ENCODE results near the gene RTF1.
"Not testable (repeated sequence)": the region's sequence is repeated elsewhere in the genome, so short reads cannot be mapped to it uniquely, and the experiment has no call there.

The RTF1 gene

DNA sequence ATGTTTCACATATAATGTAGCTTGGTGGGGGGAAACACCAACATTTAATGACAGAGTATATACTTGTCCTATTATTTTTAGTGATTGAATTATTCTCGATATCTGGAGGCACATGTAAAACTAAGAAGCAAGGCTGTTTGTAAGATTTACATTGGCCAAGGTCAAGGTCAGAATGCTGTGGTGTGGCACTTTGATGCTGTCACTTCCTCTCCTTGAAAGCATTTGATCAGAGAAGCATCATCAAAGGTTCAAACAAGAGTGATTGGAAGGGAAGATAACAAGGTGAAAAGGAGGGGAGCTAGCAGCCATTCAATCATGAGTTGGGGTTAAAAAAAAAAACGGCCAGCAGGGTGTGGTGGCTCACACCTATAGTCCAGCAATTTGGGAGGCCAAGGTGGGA is 26.4 kb downstream of the RTF1 start:
- Histone ChIP-seq H3K9me3 (ENCODE audit: control insufficient read depth, low read depth, low read length) (no peaks in the 10 kb centered on the region), H3K9ac (ENCODE audit: low read length) (no peak overlapping the region), H3K36me3 (ENCODE audit: control insufficient read depth, low read depth, low read length) (peaks cover 19% of the 10 kb centered on the region), H3K27ac (ENCODE audit: low read length) (no peak overlapping the region), H3K4me1 (ENCODE audit: control insufficient read depth, low read depth, low read length) (no peaks in the 10 kb centered on the region), H3K4me3 (ENCODE audit: low read length) (no peak overlapping the region), H3K27me3 (ENCODE audit: control insufficient read depth, insufficient read depth, low read length) (no peaks in the 10 kb centered on the region)

GRCh38 chr15:41445399-41445798 is 28.5 kb downstream of the RTF1 start:
- no peaks in the 10 kb centered on the region for H3K27me3 ChIP-seq (ENCODE audit: control insufficient read depth, insufficient read depth, low read length)
- no peaks in the 10 kb centered on the region for H3K9me3 ChIP-seq (ENCODE audit: control insufficient read depth, low read depth, low read length)
- H3K27ac ChIP-seq (ENCODE audit: low read length) = no peak overlapping the region
- H3K9ac ChIP-seq (ENCODE audit: low read length) = no peak overlapping the region
- peaks cover 11% of the 10 kb centered on the region for H3K36me3 ChIP-seq (ENCODE audit: control insufficient read depth, low read depth, low read length)
- H3K4me1 ChIP-seq (ENCODE audit: control insufficient read depth, low read depth, low read length) = no peaks in the 10 kb centered on the region
- no peak overlapping the region for H3K4me3 ChIP-seq (ENCODE audit: low read length)

DNA sequence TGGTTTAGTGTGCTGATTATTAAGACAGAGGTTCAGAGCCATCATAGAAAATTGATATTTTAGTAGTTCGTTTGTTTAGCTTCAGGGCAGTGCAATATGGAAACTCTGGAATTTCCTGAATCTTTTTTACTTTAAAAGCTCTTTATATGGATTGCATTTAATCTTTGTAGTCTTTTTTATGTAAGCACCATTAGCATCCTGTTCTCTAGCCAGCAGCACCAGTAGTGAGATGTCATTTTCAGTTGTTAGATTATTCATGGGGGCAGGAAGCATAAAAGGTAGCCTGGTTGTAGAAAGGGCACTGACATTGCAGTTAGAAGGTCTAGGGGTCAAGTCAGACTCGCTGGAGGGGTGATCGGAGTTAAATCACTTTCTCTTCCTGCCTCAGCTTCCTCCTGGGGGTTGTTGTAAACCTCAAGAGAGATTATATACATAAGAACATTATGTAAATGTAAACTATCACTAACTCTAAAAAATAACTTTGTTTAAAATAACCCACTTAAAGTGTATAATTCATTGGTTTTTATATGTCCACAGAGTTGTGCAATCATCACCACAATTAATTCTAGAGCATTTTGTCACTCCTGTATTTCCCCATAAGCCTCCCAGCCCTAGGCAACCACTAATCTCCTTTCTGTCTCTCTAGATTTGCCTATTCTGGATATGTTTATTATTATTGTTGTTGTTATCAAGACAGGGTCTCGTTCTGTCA is 45.3 kb downstream of the RTF1 start:
- Histone ChIP-seq H3K9ac (ENCODE audit: low read length) (no peak overlapping the region), H3K9me3 (ENCODE audit: control insufficient read depth, low read depth, low read length) (no peaks in the 10 kb centered on the region), H3K27me3 (ENCODE audit: control insufficient read depth, insufficient read depth, low read length) (no peaks in the 10 kb centered on the region), H3K4me3 (ENCODE audit: low read length) (no peak overlapping the region), H3K36me3 (ENCODE audit: control insufficient read depth, low read depth, low read length) (peaks cover 56% of the 10 kb centered on the region), H3K27ac (ENCODE audit: low read length) (no peak overlapping the region), H3K4me1 (ENCODE audit: control insufficient read depth, low read depth, low read length) (no peaks in the 10 kb centered on the region)

GRCh38 chr15:41464889-41465580 is 48.1 kb downstream of the RTF1 start:
- Histone ChIP-seq H3K27me3 (ENCODE audit: control insufficient read depth, insufficient read depth, low read length) (no peaks in the 10 kb centered on the region), H3K4me3 (ENCODE audit: low read length) (no peak overlapping the region), H3K27ac (ENCODE audit: low read length) (no peak overlapping the region), H3K9ac (ENCODE audit: low read length) (no peak overlapping the region), H3K9me3 (ENCODE audit: control insufficient read depth, low read depth, low read length) (no peaks in the 10 kb centered on the region), H3K4me1 (ENCODE audit: control insufficient read depth, low read depth, low read length) (no peaks in the 10 kb centered on the region), H3K36me3 (ENCODE audit: control insufficient read depth, low read depth, low read length) (peaks cover 47% of the 10 kb centered on the region)

- H3K27me3 ChIP-seq (ENCODE audit: control insufficient read depth, insufficient read depth, low read length) = no peaks in the 10 kb centered on the region
- peaks cover 54% of the 10 kb centered on the region for H3K36me3 ChIP-seq (ENCODE audit: control insufficient read depth, low read depth, low read length)
- H3K4me3 ChIP-seq (ENCODE audit: low read length) = no peak overlapping the region
- no peaks in the 10 kb centered on the region for H3K9me3 ChIP-seq (ENCODE audit: control insufficient read depth, low read depth, low read length)
- no peak overlapping the region for H3K27ac ChIP-seq (ENCODE audit: low read length)
- H3K4me1 ChIP-seq (ENCODE audit: control insufficient read depth, low read depth, low read length) = no peaks in the 10 kb centered on the region
- no peak overlapping the region for H3K9ac ChIP-seq (ENCODE audit: low read length)
Measured at GRCh38 chr15:41465822-41466421, 49.0 kb downstream of the RTF1 start.

DNA sequence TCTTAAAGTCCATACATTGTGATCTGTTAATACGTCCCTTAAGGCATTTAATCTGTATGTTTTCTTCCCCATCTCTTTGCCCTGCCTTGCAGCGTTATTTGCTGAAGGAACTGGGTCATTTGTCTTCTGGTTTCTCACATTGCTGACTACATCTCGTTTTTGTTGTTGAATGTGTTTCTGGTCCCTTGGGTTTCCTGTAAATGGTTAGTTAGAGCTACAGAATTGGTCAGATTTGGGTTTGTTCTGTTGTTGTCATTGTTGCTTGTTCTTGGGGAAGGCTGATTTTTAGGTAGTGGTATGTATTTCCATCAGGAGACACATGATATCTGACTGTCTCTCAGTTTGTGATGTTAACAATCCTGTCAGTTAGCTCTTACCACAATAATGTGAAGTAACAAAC is 49.8 kb downstream of the RTF1 start:
- Histone ChIP-seq H3K9ac (ENCODE audit: low read length) (no peak overlapping the region), H3K9me3 (ENCODE audit: control insufficient read depth, low read depth, low read length) (no peaks in the 10 kb centered on the region), H3K27me3 (ENCODE audit: control insufficient read depth, insufficient read depth, low read length) (no peaks in the 10 kb centered on the region), H3K36me3 (ENCODE audit: control insufficient read depth, low read depth, low read length) (peaks cover 60% of the 10 kb centered on the region), H3K4me1 (ENCODE audit: control insufficient read depth, low read depth, low read length) (no peaks in the 10 kb centered on the region), H3K4me3 (ENCODE audit: low read length) (no peak overlapping the region), H3K27ac (ENCODE audit: low read length) (no peak overlapping the region)

DNA sequence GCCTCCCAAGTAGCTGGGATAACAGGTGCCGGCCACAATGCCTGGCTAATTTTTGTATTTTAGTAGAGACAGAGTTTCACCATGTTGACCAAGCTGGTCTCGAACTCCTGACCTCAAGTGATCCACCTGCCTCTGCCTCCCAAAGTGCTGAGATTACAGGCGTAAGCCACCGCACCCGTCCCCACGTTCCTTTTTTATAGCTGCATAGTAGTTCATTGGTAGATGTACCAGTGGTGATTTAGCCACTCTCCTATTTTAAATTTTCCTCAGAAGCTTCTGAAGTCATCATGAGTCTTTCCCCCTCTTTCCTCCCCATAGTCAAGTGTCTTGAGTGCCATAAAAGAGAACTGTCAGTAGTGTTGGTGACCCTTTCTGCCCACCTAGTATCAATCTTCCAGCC is 52.7 kb downstream of the RTF1 start:
- H3K9ac ChIP-seq (ENCODE audit: low read length); H3K27me3 ChIP-seq (ENCODE audit: control insufficient read depth, insufficient read depth, low read length); H3K9me3 ChIP-seq (ENCODE audit: control insufficient read depth, low read depth, low read length); H3K27ac ChIP-seq (ENCODE audit: low read length); H3K4me3 ChIP-seq (ENCODE audit: low read length); H3K4me1 ChIP-seq (ENCODE audit: control insufficient read depth, low read depth, low read length): not testable (repeated sequence)
- H3K36me3 ChIP-seq (ENCODE audit: control insufficient read depth, low read depth, low read length) = peaks cover 49% of the 10 kb centered on the region

DNA sequence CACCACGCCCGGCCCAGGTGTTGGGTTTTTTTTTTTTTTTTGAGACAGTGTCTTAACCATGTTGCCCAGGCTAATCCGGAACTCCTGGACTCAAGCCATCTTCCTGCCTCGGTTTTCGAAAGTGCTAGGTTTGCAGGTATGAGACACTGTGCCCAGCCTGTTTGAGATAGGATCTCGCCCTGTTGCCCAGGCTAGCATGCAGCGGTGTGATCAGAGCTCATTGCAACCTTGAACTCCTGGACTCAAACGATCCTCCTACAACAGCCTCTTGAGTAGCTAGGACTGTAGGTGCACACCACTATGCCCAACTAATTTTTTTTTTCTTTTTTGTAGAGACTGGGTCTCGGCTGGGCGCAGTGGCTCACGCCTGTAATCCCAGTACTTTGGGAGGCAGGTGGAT is 56.5 kb downstream of the RTF1 start:
- Histone ChIP-seq H3K9me3 (ENCODE audit: control insufficient read depth, low read depth, low read length) (no peaks in the 10 kb centered on the region), H3K4me3 (ENCODE audit: low read length) (no peak overlapping the region), H3K9ac (ENCODE audit: low read length) (no peak overlapping the region), H3K36me3 (ENCODE audit: control insufficient read depth, low read depth, low read length) (peaks cover 63% of the 10 kb centered on the region), H3K27me3 (ENCODE audit: control insufficient read depth, insufficient read depth, low read length) (no peaks in the 10 kb centered on the region), H3K27ac (ENCODE audit: low read length) (no peak overlapping the region), H3K4me1 (ENCODE audit: control insufficient read depth, low read depth, low read length) (no peaks in the 10 kb centered on the region)

GRCh38 chr15:41474436-41474835 is 57.5 kb downstream of the RTF1 start:
- H3K4me3 ChIP-seq (ENCODE audit: low read length) = no peak overlapping the region
- no peak overlapping the region for H3K27ac ChIP-seq (ENCODE audit: low read length)
- peaks cover 68% of the 10 kb centered on the region for H3K36me3 ChIP-seq (ENCODE audit: control insufficient read depth, low read depth, low read length)
- no peaks in the 10 kb centered on the region for H3K4me1 ChIP-seq (ENCODE audit: control insufficient read depth, low read depth, low read length)
- H3K9me3 ChIP-seq (ENCODE audit: control insufficient read depth, low read depth, low read length) = no peaks in the 10 kb centered on the region
- no peak overlapping the region for H3K9ac ChIP-seq (ENCODE audit: low read length)
- H3K27me3 ChIP-seq (ENCODE audit: control insufficient read depth, insufficient read depth, low read length) = no peaks in the 10 kb centered on the region

- H3K27ac ChIP-seq (ENCODE audit: low read length) = no peak overlapping the region
- no peak overlapping the region for H3K9ac ChIP-seq (ENCODE audit: low read length)
- H3K4me3 ChIP-seq (ENCODE audit: low read length) = no peak overlapping the region
- no peaks in the 10 kb centered on the region for H3K4me1 ChIP-seq (ENCODE audit: control insufficient read depth, low read depth, low read length)
- H3K36me3 ChIP-seq (ENCODE audit: control insufficient read depth, low read depth, low read length) = peaks cover 69% of the 10 kb centered on the region
- H3K9me3 ChIP-seq (ENCODE audit: control insufficient read depth, low read depth, low read length) = no peaks in the 10 kb centered on the region
- H3K27me3 ChIP-seq (ENCODE audit: control insufficient read depth, insufficient read depth, low read length) = no peaks in the 10 kb centered on the region
Measured at GRCh38 chr15:41474941-41475340, 58.0 kb downstream of the RTF1 start.

- H3K4me3 ChIP-seq (ENCODE audit: low read length) = no peak overlapping the region
- H3K4me1 ChIP-seq (ENCODE audit: control insufficient read depth, low read depth, low read length) = no peaks in the 10 kb centered on the region
- no peaks in the 10 kb centered on the region for H3K27me3 ChIP-seq (ENCODE audit: control insufficient read depth, insufficient read depth, low read length)
- no peak overlapping the region for H3K27ac ChIP-seq (ENCODE audit: low read length)
- H3K9ac ChIP-seq (ENCODE audit: low read length) = no peak overlapping the region
- H3K36me3 ChIP-seq (ENCODE audit: control insufficient read depth, low read depth, low read length) = peaks cover 72% of the 10 kb centered on the region
- H3K9me3 ChIP-seq (ENCODE audit: control insufficient read depth, low read depth, low read length) = no peaks in the 10 kb centered on the region
Measured at GRCh38 chr15:41476416-41477048, 59.6 kb downstream of the RTF1 start.

All from iPS-18a (cell line).